Measurements from ENCODE around the gene BNC1. TPM values are rescaled to one million over a fixed set of nuclear protein-coding genes. Genes with fewer than 3 reads are reported as not detected.
A peak's percentile ranks its signal among the peaks of the same experiment; 100 is the strongest.
"Not testable (repeated sequence)": the region's sequence is repeated elsewhere in the genome, so short reads cannot be mapped to it uniquely, and the experiment has no call there.

The BNC1 gene
- total RNA-seq, 1 donor from 2014 or later, result 8.0 TPM

DNA sequence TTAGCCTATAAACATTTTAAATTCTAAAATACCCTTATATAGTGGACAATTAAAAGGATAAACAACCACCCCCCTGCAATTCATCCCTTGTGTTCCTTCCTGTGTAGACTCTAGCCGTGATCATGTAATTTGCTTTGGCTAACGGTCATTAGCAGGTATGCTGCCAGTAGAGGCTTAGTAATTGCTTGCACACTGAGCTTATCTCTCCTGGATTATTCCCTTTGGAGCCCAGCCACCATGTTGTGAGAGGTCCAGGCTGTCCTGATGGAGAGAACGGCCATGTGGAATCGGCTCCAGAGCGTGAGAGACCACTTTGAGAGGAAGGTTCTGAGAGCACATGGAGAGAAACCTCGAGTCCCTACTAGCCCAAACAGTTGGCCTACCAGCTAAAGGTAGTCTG lies 11.0 kb upstream of the BNC1 start:
- no peak for DNase-seq (ENCODE audit: extremely low read depth, low read depth, low spot score)

DNA sequence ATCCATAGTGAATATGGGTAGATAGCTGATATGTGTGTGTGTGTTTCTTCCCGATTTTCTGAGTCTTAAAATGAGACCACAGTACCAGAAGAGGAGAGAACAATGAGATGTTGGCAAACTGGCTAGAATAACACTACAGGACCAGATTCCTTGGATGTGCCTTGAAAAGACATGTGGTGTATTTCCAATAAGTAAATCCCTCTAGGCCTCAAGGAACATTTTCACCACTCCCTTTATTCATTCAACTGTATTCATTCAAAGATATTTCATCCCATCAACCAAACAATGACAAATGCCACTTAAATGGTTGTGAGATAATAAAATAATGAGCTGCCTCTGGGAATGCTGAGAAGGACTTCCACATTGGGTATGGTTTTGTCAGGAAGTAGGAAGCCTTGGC lies 8.7 kb upstream of the BNC1 start:
- no peak for DNase-seq (ENCODE audit: extremely low read depth, low read depth, low spot score)

GRCh38 chr15:83292317-83292716 lies 7.9 kb upstream of the BNC1 start:
- DNase-seq (ENCODE audit: extremely low read depth, low read depth, low spot score), result no peak

- no peak for DNase-seq (ENCODE audit: extremely low read depth, low read depth, low spot score)
Measured at GRCh38 chr15:83290236-83290635, 5.8 kb upstream of the BNC1 start.

GRCh38 chr15:83289160-83289559 lies 4.7 kb upstream of the BNC1 start:
- no peak for DNase-seq (ENCODE audit: extremely low read depth, low read depth, low spot score)

- DNase-seq (ENCODE audit: extremely low read depth, low read depth, low spot score), result no peak
Measured at GRCh38 chr15:83288381-83288801, 3.9 kb upstream of the BNC1 start.

GRCh38 chr15:83287541-83288027 lies 3.1 kb upstream of the BNC1 start:
- DNase-seq (ENCODE audit: extremely low read depth, low read depth, low spot score), result peak; percentile 50

- DNase-seq (ENCODE audit: extremely low read depth, low read depth, low spot score), result no peak
Measured at GRCh38 chr15:83285979-83286553, 1.6 kb upstream of the BNC1 start.

DNA sequence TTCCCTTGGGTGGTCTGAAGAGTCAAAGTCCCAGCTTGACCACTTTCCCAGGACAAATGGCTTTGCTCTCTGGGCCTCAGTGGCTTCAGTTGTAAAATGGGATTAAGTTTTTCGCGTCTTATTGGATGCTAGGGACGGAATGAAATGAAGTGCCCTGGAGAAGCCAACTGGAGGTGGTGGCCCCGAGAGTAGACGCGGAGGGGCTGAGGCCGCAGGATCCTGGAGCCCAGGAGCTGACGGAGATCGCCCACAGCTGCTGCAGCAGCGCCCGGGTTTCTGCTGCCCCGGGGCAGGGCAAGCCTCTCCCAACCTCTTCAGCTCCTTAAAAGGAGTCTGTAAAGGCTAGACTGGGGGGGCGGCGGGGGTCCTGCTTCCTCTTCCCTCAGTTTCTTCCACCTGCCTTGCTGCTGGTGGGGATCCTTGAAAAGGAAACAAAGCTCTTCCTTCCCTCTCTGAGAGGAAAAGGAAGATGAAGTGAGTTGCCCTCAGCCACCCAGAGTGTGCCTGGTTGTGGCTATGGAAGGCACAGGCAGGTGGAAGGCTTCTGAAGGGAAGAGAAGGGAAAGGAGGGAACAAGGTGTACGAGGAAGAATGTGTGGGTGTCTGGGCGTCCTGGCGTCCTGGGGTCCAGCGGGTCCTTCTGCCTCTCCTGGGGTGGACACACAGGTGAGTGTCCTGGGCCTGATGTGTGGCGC lies 967 bp upstream of the BNC1 start:
- DNase-seq (ENCODE audit: extremely low read depth, low read depth, low spot score), result no peak

DNA sequence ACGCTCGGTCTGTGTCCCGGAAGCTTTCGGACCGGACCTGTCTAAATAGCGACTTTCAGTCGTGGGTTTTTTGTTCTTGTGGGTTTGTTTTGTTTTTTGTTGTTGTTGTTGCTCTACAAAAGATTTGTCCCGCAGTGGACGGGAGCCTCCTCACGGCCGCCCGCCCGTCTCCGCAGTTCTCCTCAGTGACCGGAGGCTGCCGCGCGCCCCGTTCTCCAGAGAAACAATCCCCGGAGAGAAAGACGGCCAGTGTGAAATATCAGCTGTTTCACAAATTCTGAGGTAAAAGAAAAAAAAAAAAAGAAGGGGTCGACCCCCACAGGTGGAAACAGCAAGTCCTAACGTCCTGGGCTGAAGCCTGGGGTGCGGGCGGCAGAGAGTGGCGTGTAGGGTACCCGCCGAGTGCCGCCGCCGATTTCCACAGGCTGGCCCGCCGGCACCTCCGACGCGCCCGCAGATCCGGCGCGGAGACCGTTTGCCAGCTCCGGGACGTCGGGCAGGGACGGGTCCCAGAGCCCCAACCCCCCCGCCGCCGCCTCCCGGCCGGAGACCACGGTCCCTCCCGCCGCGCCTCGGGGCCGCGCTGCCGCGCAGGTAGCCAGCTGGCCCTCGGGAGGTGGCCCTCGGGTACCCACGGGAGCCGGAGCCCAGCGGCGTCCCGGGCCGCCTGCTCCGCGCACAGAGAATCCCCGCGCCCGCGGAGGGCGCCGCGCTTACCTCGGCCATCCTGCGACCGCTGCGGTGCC lies 478 bp downstream of the BNC1 start:
- DNase-seq (ENCODE audit: extremely low read depth, low read depth, low spot score), result no peak

DNA sequence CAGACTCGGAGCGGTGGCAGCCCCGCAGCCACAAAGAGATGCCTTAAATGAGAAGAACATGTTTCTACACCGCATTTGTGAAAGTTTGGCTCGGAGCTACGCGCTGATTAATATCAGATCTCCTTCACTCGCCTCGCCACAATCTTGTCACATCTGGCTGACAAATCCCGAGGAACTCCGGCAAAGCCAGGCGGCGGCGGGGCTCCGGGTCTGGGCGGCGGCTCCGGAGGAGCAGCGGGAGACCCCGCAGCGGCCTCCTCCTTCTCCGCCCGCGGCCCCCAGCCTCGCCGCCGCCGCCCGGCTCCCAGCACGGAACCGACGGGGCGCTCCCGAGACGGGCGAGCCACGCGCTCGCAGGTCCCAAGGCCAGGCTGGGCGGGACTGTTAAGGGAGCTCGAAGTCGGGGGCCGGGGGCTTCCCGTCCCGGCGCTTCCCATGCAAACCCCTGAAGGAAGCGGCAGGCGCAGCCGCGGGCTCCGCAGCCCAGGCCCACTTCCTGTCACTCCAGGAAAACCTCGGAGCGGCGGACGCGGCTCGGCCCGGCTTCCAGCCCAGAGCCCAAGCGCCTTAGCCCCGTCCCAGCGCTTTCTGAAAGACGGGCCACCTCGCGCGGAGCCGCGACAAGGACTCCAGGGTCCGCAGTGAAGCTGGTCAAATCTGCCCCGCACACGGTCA lies 1.2 kb downstream of the BNC1 start:
- no peak for DNase-seq (ENCODE audit: extremely low read depth, low read depth, low spot score)

DNA sequence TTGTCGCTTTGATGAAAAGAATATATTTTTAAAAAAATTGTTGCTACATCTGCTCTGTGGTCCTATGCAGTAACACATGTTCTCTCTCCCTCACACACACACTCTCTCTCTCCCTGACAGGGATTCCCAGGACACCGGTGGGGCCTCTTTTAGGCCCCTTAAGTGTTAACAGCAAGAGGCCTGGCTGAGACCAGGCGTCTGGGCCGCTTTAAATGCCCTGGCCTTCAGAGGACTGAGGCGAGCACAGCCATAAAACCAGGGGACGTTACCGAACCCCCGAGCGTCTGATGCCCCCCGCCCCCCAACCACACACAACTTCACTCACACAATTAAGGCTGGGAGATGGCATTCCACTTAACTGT lies 1.7 kb downstream of the BNC1 start:
- DNase-seq (ENCODE audit: extremely low read depth, low read depth, low spot score), result no peak

GRCh38 chr15:83282141-83282540 lies 2.3 kb downstream of the BNC1 start:
- DNase-seq (ENCODE audit: extremely low read depth, low read depth, low spot score), result no peak

GRCh38 chr15:83278191-83278590 lies 6.3 kb downstream of the BNC1 start:
- no peak for DNase-seq (ENCODE audit: extremely low read depth, low read depth, low spot score)

- DNase-seq (ENCODE audit: extremely low read depth, low read depth, low spot score), result no peak
Measured at GRCh38 chr15:83276661-83277060, 7.8 kb downstream of the BNC1 start.

DNA sequence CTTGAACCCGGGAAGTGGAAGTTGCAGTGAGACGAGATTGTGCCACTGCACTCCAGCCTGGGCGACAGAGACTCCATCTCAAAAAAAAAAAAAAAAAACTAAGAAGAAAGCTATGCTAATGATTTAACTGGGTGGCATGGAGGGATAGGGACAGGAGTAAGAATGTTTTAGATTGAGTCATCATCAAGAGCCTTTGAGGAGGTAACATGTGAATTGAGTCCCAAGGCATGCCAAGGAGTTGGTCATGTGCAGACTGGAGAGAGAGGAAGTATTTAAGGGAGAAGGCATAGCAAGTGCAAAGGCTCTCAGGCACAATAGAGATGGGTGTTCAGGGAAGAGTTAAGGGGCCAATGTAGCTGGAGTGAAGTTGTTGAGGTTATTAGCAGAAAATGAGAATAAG lies 9.1 kb downstream of the BNC1 start:
- DNase-seq (ENCODE audit: extremely low read depth, low read depth, low spot score), result no peak

- no peak for DNase-seq (ENCODE audit: extremely low read depth, low read depth, low spot score)
Measured at GRCh38 chr15:83270176-83270575, 14.3 kb downstream of the BNC1 start.

DNA sequence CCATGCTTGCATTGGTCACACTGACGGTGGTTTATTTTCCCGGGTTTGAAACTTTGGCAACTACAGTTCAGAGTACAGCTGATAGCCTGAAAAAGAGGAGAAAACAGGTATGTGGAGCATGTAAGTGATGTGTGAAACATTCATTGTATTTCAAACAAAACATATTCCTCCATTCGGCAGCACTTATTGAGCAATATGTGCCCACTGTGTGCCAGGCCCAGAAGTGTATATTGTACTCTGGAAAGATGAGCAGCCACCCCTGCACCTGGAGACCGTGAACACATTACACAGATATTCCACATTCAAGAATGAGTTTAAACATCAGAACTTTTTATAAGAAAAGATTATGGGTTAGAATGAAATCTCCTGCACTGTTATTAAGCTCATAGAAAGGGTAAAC lies 16.3 kb downstream of the BNC1 start:
- no peak for DNase-seq (ENCODE audit: extremely low read depth, low read depth, low spot score)

DNA sequence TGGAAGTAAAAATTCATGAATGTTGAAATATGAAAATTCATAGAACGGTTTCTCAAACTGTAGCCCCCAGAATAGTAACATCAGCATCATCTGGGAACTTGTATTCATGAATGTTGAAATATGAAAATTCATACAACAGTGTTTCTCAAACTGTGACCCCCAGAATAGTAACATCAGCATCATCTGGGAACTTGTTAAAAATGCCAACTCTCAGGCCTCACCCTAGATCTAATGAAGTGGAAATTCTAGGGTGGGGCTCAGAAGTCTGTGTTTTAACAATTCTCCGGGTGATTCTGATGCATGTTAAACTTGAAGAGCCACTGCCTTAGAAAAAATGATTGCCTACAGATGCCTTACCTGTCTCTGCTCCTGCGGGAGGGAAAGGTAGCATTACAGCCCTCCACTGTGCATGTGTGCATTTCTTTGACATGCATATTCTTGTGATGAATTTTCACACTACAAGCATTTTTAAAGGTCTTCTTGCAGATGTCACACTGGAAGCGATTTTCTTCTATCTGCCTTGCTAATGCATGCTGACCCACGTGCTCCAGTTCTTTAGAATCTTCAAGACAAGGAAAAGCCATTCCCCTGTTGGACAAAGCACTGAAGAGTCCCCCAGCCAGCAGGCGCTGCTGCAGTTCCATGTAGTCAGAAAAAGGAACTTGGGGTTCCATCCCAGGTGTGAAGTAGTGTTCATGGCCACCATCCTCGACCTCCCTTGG lies 21.7 kb downstream of the BNC1 start:
- DNase-seq (ENCODE audit: extremely low read depth, low read depth, low spot score), result no peak

- DNase-seq (ENCODE audit: extremely low read depth, low read depth, low spot score), result not testable (repeated sequence)
Measured at GRCh38 chr15:83262181-83262580, 22.3 kb downstream of the BNC1 start.

DNA sequence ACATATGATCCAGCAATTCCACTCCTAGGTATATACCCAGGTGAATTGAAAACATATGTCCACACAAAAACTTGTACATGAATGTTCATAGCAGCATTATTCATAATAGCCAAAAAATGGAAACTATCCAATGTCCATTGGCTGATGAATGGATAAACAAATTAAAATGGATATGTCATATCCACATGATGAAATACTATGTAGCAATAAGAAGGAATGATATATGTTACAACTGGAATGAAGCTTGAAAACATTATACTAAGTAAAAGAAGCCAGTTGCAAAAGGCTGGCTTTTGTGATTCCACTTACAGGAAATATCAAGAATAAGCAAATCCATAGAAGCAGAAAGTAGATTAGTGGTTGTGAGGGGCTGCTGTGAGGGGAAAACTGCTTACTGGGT lies 33.7 kb downstream of the BNC1 start:
- DNase-seq (ENCODE audit: extremely low read depth, low read depth, low spot score), result no peak
